Measurements from ENCODE around the gene ARL4C. TPM values are rescaled to one million over a fixed set of nuclear protein-coding genes. Genes with fewer than 3 reads are reported as not detected.
"Not testable (repeated sequence)": the region's sequence is repeated elsewhere in the genome, so short reads cannot be mapped to it uniquely, and the experiment has no call there.

Gene ARL4C
- total RNA-seq, 2 donors from 2014 or later: 99.5 to 136 TPM

GRCh38 chr2:234455246-234455645, 41.6 kb downstream of the ARL4C start:
- Mint-ChIP-seq H3K4me3 (peak overlapping the region; percentile 80), H3K4me1 (ENCODE audit: low read depth in 2 of 2) (peaks cover 61 to 75% of the 10 kb centered on the region in 2 donors), H3K36me3 (peaks cover 20% of the 10 kb centered on the region), H3K27ac (peak overlapping the region; percentile 91 to 95)
- H3K27me3 Mint-ChIP-seq; ATAC-seq; DNase-seq (ENCODE audit: low spot score); H3K9me3 Mint-ChIP-seq: not testable (repeated sequence)

- Mint-ChIP-seq H3K9me3 (no peaks in the 10 kb centered on the region), H3K4me3 (peak overlapping the region; percentile 80), H3K36me3 (peaks cover 20% of the 10 kb centered on the region), H3K27me3 (no peaks in the 10 kb centered on the region), H3K4me1 (ENCODE audit: low read depth in 2 of 2) (peaks cover 60 to 69% of the 10 kb centered on the region in 2 donors), H3K27ac (peak overlapping the region; percentile 91 to 95)
- ATAC-seq: peak; percentile 43 to 75
- DNase-seq (ENCODE audit: low spot score): no peak
Measured at GRCh38 chr2:234454433-234454832, 42.4 kb downstream of the ARL4C start.

- Mint-ChIP-seq H3K36me3 (peaks cover 20% of the 10 kb centered on the region), H3K27ac (peak overlapping the region; percentile 91 to 95), H3K4me1 (ENCODE audit: low read depth in 2 of 2) (peaks cover 60 to 63% of the 10 kb centered on the region in 2 donors), H3K4me3 (peak overlapping the region; percentile 80), H3K27me3 (no peaks in the 10 kb centered on the region), H3K9me3 (no peaks in the 10 kb centered on the region)
- ATAC-seq (no peak), DNase-seq (ENCODE audit: low spot score) (no peak)
Measured at GRCh38 chr2:234453216-234453615, 43.7 kb downstream of the ARL4C start.

- Mint-ChIP-seq H3K27ac (peak overlapping the region; percentile 91 to 95), H3K27me3 (no peaks in the 10 kb centered on the region), H3K4me3 (peak overlapping the region; percentile 80), H3K36me3 (peaks cover 12% of the 10 kb centered on the region), H3K9me3 (no peaks in the 10 kb centered on the region), H3K4me1 (ENCODE audit: low read depth in 2 of 2) (peaks cover 65 to 67% of the 10 kb centered on the region in 2 donors)
- no peak for ATAC-seq
- DNase-seq (ENCODE audit: low spot score): no peak
Measured at GRCh38 chr2:234451852-234452625, 44.8 kb downstream of the ARL4C start.

- DNase-seq (ENCODE audit: low spot score): no peak
- peaks cover 7% of the 10 kb centered on the region for H3K36me3 Mint-ChIP-seq
- peaks cover 64 to 67% of the 10 kb centered on the region in 2 donors for H3K4me1 Mint-ChIP-seq (ENCODE audit: low read depth in 2 of 2)
- no peak overlapping the region for H3K4me3 Mint-ChIP-seq
- no peaks in the 10 kb centered on the region for H3K9me3 Mint-ChIP-seq
- no peaks in the 10 kb centered on the region for H3K27me3 Mint-ChIP-seq
- peak overlapping the region in 1 of 2 donors; percentile 91 for H3K27ac Mint-ChIP-seq
- no peak for ATAC-seq
Measured at GRCh38 chr2:234451242-234451641, 45.6 kb downstream of the ARL4C start.

- H3K27ac Mint-ChIP-seq: peak overlapping the region; percentile 10 to 72
Measured at GRCh38 chr2:234450431-234451124, 46.3 kb downstream of the ARL4C start.

GRCh38 chr2:234448506-234449184, 48.2 kb downstream of the ARL4C start:
- Mint-ChIP-seq H3K27ac (peak overlapping the region; percentile 96 to 98), H3K27me3 (no peaks in the 10 kb centered on the region), H3K4me1 (ENCODE audit: low read depth in 2 of 2) (peaks cover 64 to 69% of the 10 kb centered on the region in 2 donors), H3K36me3 (peaks cover 11% of the 10 kb centered on the region), H3K4me3 (no peak overlapping the region), H3K9me3 (peaks cover 3% of the 10 kb centered on the region)
- ATAC-seq (no peak), DNase-seq (ENCODE audit: low spot score) (no peak)

More at GRCh38 chr2:234450431-234451124, 46.3 kb downstream of the ARL4C start:
- ATAC-seq (no peak), DNase-seq (ENCODE audit: low spot score) (no peak)
- peaks cover 6% of the 10 kb centered on the region for H3K36me3 Mint-ChIP-seq
- H3K4me1 Mint-ChIP-seq (ENCODE audit: low read depth in 2 of 2): peaks cover 64 to 65% of the 10 kb centered on the region in 2 donors
- no peak overlapping the region for H3K4me3 Mint-ChIP-seq
- H3K27me3 Mint-ChIP-seq: no peaks in the 10 kb centered on the region
- H3K9me3 Mint-ChIP-seq: no peaks in the 10 kb centered on the region

- Mint-ChIP-seq H3K4me1 (ENCODE audit: low read depth in 2 of 2) (peaks cover 66 to 70% of the 10 kb centered on the region in 2 donors), H3K27me3 (no peaks in the 10 kb centered on the region), H3K27ac (peak overlapping the region; percentile 96 to 98), H3K9me3 (peaks cover 3% of the 10 kb centered on the region), H3K4me3 (no peak overlapping the region), H3K36me3 (peaks cover 10% of the 10 kb centered on the region)
- ATAC-seq (no peak), DNase-seq (ENCODE audit: low spot score) (no peak)
Measured at GRCh38 chr2:234447963-234448362, 48.9 kb downstream of the ARL4C start.

- Mint-ChIP-seq H3K9me3 (peaks cover 3% of the 10 kb centered on the region), H3K4me1 (ENCODE audit: low read depth in 2 of 2) (peaks cover 65 to 69% of the 10 kb centered on the region in 2 donors), H3K27ac (peak overlapping the region; percentile 96 to 98), H3K36me3 (peaks cover 6% of the 10 kb centered on the region), H3K27me3 (no peaks in the 10 kb centered on the region), H3K4me3 (peak overlapping the region; percentile 84)
- DNase-seq (ENCODE audit: low spot score): no peak
- ATAC-seq: no peak
Measured at GRCh38 chr2:234447189-234447588, 49.7 kb downstream of the ARL4C start.

- Mint-ChIP-seq H3K27ac (peak overlapping the region; percentile 96 to 98), H3K27me3 (no peaks in the 10 kb centered on the region), H3K4me1 (ENCODE audit: low read depth in 2 of 2) (peaks cover 63 to 68% of the 10 kb centered on the region in 2 donors), H3K36me3 (peaks cover 6% of the 10 kb centered on the region), H3K4me3 (peak overlapping the region; percentile 84), H3K9me3 (peaks cover 3% of the 10 kb centered on the region)
- ATAC-seq: peak; percentile 98 to 99
- peak; percentile 94 for DNase-seq (ENCODE audit: low spot score)
Measured at GRCh38 chr2:234446404-234447076, 50.3 kb downstream of the ARL4C start.

GRCh38 chr2:234444893-234445292, 52.0 kb downstream of the ARL4C start:
- H3K4me1 Mint-ChIP-seq (ENCODE audit: low read depth in 2 of 2): peaks cover 64 to 67% of the 10 kb centered on the region in 2 donors
- peak overlapping the region; percentile 81 for H3K4me3 Mint-ChIP-seq
- peaks cover 7% of the 10 kb centered on the region for H3K9me3 Mint-ChIP-seq
- DNase-seq (ENCODE audit: low spot score): peak; percentile 88
- peaks cover 6% of the 10 kb centered on the region for H3K36me3 Mint-ChIP-seq
- no peaks in the 10 kb centered on the region for H3K27me3 Mint-ChIP-seq
- ATAC-seq: peak; percentile 59 to 75
- H3K27ac Mint-ChIP-seq: peak overlapping the region; percentile 96 to 98

GRCh38 chr2:234444242-234444730, 52.6 kb downstream of the ARL4C start:
- peaks cover 7% of the 10 kb centered on the region for H3K9me3 Mint-ChIP-seq
- H3K4me3 Mint-ChIP-seq: peak overlapping the region; percentile 81
- peak overlapping the region; percentile 96 to 98 for H3K27ac Mint-ChIP-seq
- no peak for ATAC-seq
- H3K36me3 Mint-ChIP-seq: peaks cover 6% of the 10 kb centered on the region
- H3K4me1 Mint-ChIP-seq (ENCODE audit: low read depth in 2 of 2): peaks cover 67 to 68% of the 10 kb centered on the region in 2 donors
- DNase-seq (ENCODE audit: low spot score): no peak
- no peaks in the 10 kb centered on the region for H3K27me3 Mint-ChIP-seq

Data from natural killer cell treated with Interleukin-12 subunit alpha and Interleukin-12 subunit beta and Interleukin-15 and Interleukin-18, amount 100 ng/mL, for 72 hours (primary cell).